ENCODE results near the gene PTPDC1. TPM values are rescaled to one million over a fixed set of nuclear protein-coding genes. Genes with fewer than 3 reads are reported as not detected.

Gene PTPDC1
- total RNA-seq, 3 donors from 2014 or later (not counting 1 experiment from before 2014, with no cell fraction given) = 2.8 to 3.9 (median 3.4) TPM

- H3K36me3 Mint-ChIP-seq = no peaks in the 10 kb centered on the region
- DNase-seq (no peak), ATAC-seq (no peak)
- no peaks in the 10 kb centered on the region for H3K27me3 Mint-ChIP-seq (ENCODE audit: low read depth in 2 of 2)
- TF ChIP-seq, protein P1, sequence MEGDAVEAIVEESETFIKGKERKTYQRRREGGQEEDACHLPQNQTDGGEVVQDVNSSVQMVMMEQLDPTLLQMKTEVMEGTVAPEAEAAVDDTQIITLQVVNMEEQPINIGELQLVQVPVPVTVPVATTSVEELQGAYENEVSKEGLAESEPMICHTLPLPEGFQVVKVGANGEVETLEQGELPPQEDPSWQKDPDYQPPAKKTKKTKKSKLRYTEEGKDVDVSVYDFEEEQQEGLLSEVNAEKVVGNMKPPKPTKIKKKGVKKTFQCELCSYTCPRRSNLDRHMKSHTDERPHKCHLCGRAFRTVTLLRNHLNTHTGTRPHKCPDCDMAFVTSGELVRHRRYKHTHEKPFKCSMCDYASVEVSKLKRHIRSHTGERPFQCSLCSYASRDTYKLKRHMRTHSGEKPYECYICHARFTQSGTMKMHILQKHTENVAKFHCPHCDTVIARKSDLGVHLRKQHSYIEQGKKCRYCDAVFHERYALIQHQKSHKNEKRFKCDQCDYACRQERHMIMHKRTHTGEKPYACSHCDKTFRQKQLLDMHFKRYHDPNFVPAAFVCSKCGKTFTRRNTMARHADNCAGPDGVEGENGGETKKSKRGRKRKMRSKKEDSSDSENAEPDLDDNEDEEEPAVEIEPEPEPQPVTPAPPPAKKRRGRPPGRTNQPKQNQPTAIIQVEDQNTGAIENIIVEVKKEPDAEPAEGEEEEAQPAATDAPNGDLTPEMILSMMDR (IDR thresholded peaks at IDR 0.05) = no peak
- H3K4me1 Mint-ChIP-seq = no peaks in the 10 kb centered on the region
- intact Hi-C loops (cut with micrococcal nuclease) = no loop called here
- no peaks in the 10 kb centered on the region for H3K36me3 ChIP-seq (ENCODE audit: control insufficient read depth, insufficient read depth, low read length)
- no peak overlapping the region for H3K27ac ChIP-seq (ENCODE audit: low read length)
- H3K27me3 ChIP-seq (ENCODE audit: control insufficient read depth, insufficient read depth, low read length) = no peaks in the 10 kb centered on the region
- H3K4me3 Mint-ChIP-seq = no peak overlapping the region
- no peak overlapping the region for H3K27ac Mint-ChIP-seq
- no peaks in the 10 kb centered on the region for H3K9me3 ChIP-seq (ENCODE audit: control insufficient read depth, insufficient read depth, low read length)
- H3K4me3 ChIP-seq (ENCODE audit: low read length) = no peak overlapping the region
- no peaks in the 10 kb centered on the region for H3K4me1 ChIP-seq (ENCODE audit: control insufficient read depth, insufficient read depth, low read length)
- no peaks in the 10 kb centered on the region for H3K9me3 Mint-ChIP-seq
- 77% methylated on average over 5 of the region's 5 CpGs for WGBS (ENCODE audit: insufficient coverage)
Measured at GRCh38 chr9:94148419-94148818, 64.2 kb downstream of the PTPDC1 start.

- no peaks in the 10 kb centered on the region for H3K9me3 ChIP-seq (ENCODE audit: control insufficient read depth, insufficient read depth, low read length)
- WGBS (ENCODE audit: insufficient coverage) = 77% methylated on average over 6 of the region's 6 CpGs
- DNase-seq = no peak
- H3K36me3 ChIP-seq (ENCODE audit: control insufficient read depth, insufficient read depth, low read length) = no peaks in the 10 kb centered on the region
- Mint-ChIP-seq H3K27ac (no peak overlapping the region), H3K9me3 (no peaks in the 10 kb centered on the region), H3K4me3 (no peak overlapping the region), H3K4me1 (peaks cover 0 to 7% of the 10 kb centered on the region in 2 donors), H3K27me3 (ENCODE audit: low read depth in 2 of 2) (peaks cover 0 to 4% of the 10 kb centered on the region in 2 donors), H3K36me3 (no peaks in the 10 kb centered on the region)
- no peak for ATAC-seq
- no peak overlapping the region for H3K4me3 ChIP-seq (ENCODE audit: low read length)
- TF ChIP-seq, protein P1 (IDR thresholded peaks at IDR 0.05) = no peak
- no peaks in the 10 kb centered on the region for H3K4me1 ChIP-seq (ENCODE audit: control insufficient read depth, insufficient read depth, low read length)
- no peaks in the 10 kb centered on the region for H3K27me3 ChIP-seq (ENCODE audit: control insufficient read depth, insufficient read depth, low read length)
- intact Hi-C loops (cut with micrococcal nuclease) = no loop called here
- H3K27ac ChIP-seq (ENCODE audit: low read length) = no peak overlapping the region
Measured at GRCh38 chr9:94149696-94150095, 65.4 kb downstream of the PTPDC1 start.

DNA sequence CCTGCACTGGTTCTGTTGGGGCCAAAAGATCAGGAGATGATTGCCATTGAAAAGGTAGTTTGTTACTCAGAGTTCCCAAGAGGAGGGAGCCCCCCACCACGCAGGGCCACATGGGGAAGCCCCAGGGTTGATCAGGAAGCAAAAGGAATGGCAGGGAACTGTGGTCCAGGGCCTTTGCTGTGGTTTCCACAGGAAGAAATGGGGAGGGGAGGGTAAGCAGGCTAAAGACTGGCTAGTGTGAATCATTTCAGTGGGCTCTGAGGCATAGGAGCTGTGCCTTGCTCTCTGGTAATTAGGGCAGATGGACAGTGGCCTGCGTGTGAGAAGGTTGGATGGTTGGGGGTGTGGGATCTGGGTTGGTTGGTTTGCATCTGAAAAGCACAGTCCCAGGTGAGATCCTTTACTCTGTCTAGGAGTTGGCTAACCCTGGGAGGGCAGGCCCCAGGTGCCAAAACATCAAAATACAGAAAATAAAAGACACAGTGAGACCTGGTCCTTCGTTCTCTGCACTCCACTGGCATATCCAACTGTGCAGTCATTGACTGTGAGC, 66.1 kb downstream of the PTPDC1 start:
- intact Hi-C loops (cut with micrococcal nuclease) = no loop called here

More for the DNA sequence above, 66.1 kb downstream of the PTPDC1 start:
- no peak overlapping the region for H3K4me3 Mint-ChIP-seq
- 60% methylated on average over 3 of the region's 3 CpGs for WGBS (ENCODE audit: insufficient coverage)
- H3K9me3 Mint-ChIP-seq = no peaks in the 10 kb centered on the region
- H3K36me3 Mint-ChIP-seq = no peaks in the 10 kb centered on the region
- H3K27ac Mint-ChIP-seq = no peak overlapping the region
- peaks cover 0 to 4% of the 10 kb centered on the region in 2 donors for H3K27me3 Mint-ChIP-seq (ENCODE audit: low read depth in 2 of 2)
- Histone ChIP-seq H3K4me3 (ENCODE audit: low read length) (no peak overlapping the region), H3K36me3 (ENCODE audit: control insufficient read depth, insufficient read depth, low read length) (no peaks in the 10 kb centered on the region), H3K27me3 (ENCODE audit: control insufficient read depth, insufficient read depth, low read length) (no peaks in the 10 kb centered on the region), H3K27ac (ENCODE audit: low read length) (no peak overlapping the region), H3K9me3 (ENCODE audit: control insufficient read depth, insufficient read depth, low read length) (no peaks in the 10 kb centered on the region), H3K4me1 (ENCODE audit: control insufficient read depth, insufficient read depth, low read length) (no peaks in the 10 kb centered on the region)
- ATAC-seq (no peak), DNase-seq (no peak)
- TF ChIP-seq, protein P1 (IDR thresholded peaks at IDR 0.05) = no peak
- peaks cover 0 to 7% of the 10 kb centered on the region in 2 donors for H3K4me1 Mint-ChIP-seq

Data from natural killer cell (primary cell).